BLaER1 treated with 17β-estradiol and CSF1 and Interleukin-3, amounts not matched to agents 10 nM and 100 nM (cell line): ENCODE measurements around the gene LYZL1.
"Not testable (repeated sequence)": the region's sequence is repeated elsewhere in the genome, so short reads cannot be mapped to it uniquely, and the experiment has no call there.

Source experiments
- H3K27ac ChIP-seq, 11 experiments: shearing (Covaris generic); formaldehyde crosslinking; 2 replicates each; pipeline ENCODE4 v1.8.1; 2022
- H3K27me3 ChIP-seq, 11 experiments: shearing (Covaris generic); formaldehyde crosslinking; 2 replicates each; pipeline ENCODE4 v1.8.1; 2022
- H3K36me3 ChIP-seq, 11 experiments: shearing (Covaris generic); formaldehyde crosslinking; 2 replicates each; pipeline ENCODE4 v1.8.1; 2022
- H3K4me1 ChIP-seq, 10 experiments: shearing (Covaris generic); formaldehyde crosslinking; 2 replicates each; pipeline ENCODE4 v1.8.1; 2022
- H3K4me2 ChIP-seq, 11 experiments: shearing (Covaris generic); formaldehyde crosslinking; 2 replicates each; pipeline ENCODE4 v1.8.1; 2022
- H3K4me3 ChIP-seq, 10 experiments: shearing (Covaris generic); formaldehyde crosslinking; 2 replicates each; pipeline ENCODE4 v1.8.1; 2022
- H3K9ac ChIP-seq, 11 experiments: shearing (Covaris generic); formaldehyde crosslinking; 2 replicates each; pipeline ENCODE4 v1.8.1; 2022
- H3K9me3 ChIP-seq, 11 experiments: shearing (Covaris generic); formaldehyde crosslinking; replicated peaks in 1 of 11; 2 replicates each; pipeline ENCODE4 v1.8.1; 2022
- H4K20me1 ChIP-seq, 11 experiments: shearing (Covaris generic); formaldehyde crosslinking; 2 replicates each; pipeline ENCODE4 v1.8.1; 2022
- Cebpa-rat ChIP-seq, 11 experiments: shearing (Covaris generic); IDR thresholded peaks; 2 replicates each; pipeline ENCODE4 v1.8.1; 2022

LYZL1 gene

DNA sequence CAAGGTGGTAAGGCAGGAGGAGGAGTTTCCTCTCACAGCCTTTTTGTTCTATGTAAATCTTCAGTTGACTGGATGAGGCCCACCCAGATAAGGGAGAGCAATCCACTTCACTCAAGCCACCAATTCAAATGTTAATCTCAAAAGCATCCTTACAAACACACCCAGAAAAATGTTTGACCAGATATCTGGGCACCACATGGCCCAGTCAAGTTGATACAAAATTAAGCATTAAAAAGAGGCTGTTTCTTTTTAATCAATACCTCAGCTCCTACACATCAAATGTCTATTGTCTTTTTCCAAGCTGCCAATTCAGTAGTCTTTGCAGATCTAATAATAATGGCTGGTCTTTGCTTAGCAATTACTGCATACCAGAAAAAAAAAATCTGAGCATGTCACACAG lies 18.0 kb upstream of the LYZL1 start:
- H3K4me2 ChIP-seq: no peak overlapping the region
- no peaks in the 10 kb centered on the region for H3K36me3 ChIP-seq
- no peak overlapping the region for H3K4me3 ChIP-seq
- no peak for TF ChIP-seq Cebpa-rat (IDR thresholded peaks at IDR 0.05)
- peaks cover 0 to 2% (median 0%) of the 10 kb centered on the region in 11 experiments; a peak in 1 of 22 replicates for H3K9me3 ChIP-seq
- H3K27me3 ChIP-seq: no peaks in the 10 kb centered on the region
- H4K20me1 ChIP-seq: no peaks in the 10 kb centered on the region
- no peak overlapping the region for H3K9ac ChIP-seq
- H3K4me1 ChIP-seq: no peaks in the 10 kb centered on the region
- H3K27ac ChIP-seq: no peak overlapping the region

DNA sequence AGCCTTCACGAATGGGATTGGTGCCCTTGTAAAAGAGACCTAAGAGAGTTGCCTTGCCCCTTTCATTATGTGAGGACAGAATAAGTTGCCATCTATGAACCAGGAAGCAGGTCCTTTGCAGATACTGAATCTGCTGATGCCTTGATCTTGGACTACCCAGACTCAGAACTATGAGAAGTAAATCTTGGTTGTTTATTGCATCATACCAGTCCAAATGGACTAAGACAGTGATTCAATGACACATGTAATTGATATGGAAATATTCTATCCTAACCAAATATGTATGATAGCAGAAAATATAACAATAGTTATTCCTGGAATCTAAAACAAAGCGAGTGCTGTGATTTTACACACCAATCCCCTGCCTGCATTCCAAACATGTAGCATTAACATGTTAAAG lies 17.0 kb upstream of the LYZL1 start:
- no peaks in the 10 kb centered on the region for H3K27me3 ChIP-seq
- H3K4me2 ChIP-seq: no peak overlapping the region
- no peak for TF ChIP-seq Cebpa-rat (IDR thresholded peaks at IDR 0.05)
- no peak overlapping the region for H3K27ac ChIP-seq
- no peaks in the 10 kb centered on the region for H4K20me1 ChIP-seq
- H3K36me3 ChIP-seq: no peaks in the 10 kb centered on the region
- no peaks in the 10 kb centered on the region for H3K4me1 ChIP-seq
- H3K9me3 ChIP-seq: peaks cover 0 to 2% (median 0%) of the 10 kb centered on the region in 11 experiments; a peak in 1 of 22 replicates
- H3K4me3 ChIP-seq: no peak overlapping the region
- no peak overlapping the region for H3K9ac ChIP-seq

DNA sequence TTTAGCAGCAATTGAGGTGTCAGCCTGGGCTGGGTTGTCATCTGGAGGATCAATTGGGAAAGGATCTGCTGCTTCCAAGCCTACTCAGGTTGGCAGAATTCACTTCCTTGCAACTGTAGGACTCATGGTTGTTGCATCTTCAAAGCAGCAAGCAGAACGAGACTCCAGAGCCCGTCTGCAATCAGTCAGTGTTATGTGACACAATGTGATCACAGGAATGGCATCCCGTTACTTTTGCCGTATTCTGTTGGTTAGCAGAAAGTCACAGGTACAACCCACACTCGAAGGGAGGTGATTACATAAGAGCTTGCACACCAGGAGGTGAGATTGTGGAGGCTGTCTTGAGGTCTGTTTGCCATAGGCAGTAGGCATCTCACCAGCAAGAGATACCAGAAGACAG lies 15.4 kb upstream of the LYZL1 start:
- H3K27me3 ChIP-seq: no peaks in the 10 kb centered on the region
- H3K9ac ChIP-seq: no peak overlapping the region
- H3K27ac ChIP-seq: no peak overlapping the region
- no peaks in the 10 kb centered on the region for H4K20me1 ChIP-seq
- peaks cover 0 to 2% (median 0%) of the 10 kb centered on the region in 11 experiments; a peak in 1 of 22 replicates for H3K9me3 ChIP-seq
- no peak overlapping the region for H3K4me3 ChIP-seq
- no peaks in the 10 kb centered on the region for H3K36me3 ChIP-seq
- no peaks in the 10 kb centered on the region for H3K4me1 ChIP-seq
- TF ChIP-seq Cebpa-rat (IDR thresholded peaks at IDR 0.05): no peak
- H3K4me2 ChIP-seq: no peak overlapping the region

DNA sequence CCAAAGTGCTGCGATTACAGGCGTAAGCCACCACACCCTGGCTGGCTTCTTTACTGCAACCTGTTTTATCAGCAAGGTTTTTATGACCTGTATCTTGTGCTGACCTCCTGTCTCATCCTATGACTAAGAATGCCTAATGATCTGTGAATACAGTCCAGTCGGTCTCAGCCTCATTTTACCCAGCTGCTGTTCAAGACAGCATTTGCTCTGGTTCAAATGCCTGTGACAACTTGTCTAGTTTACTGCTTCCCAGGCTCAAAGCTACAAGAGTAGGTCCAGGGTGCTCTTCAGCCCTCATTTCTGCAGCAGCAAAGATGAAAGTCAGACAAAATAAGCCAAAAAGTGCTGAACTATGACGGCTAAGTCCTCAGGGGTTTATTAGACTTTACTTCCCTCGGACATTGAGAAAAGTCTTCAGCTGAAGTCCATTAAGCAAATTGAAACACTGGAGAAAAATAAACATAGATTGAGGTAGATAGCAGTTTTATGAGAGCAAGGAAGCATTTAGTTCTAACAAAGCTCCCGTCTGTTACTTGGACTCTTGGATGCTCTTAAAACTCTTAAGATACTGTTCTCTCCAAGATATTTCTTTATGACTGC lies 12.5 kb upstream of the LYZL1 start:
- Histone ChIP-seq H3K9me3 (no peaks in the 10 kb centered on the region), H3K36me3 (no peaks in the 10 kb centered on the region), H3K4me2 (no peak overlapping the region), H3K9ac (no peak overlapping the region), H4K20me1 (no peaks in the 10 kb centered on the region), H3K4me1 (no peaks in the 10 kb centered on the region), H3K27ac (no peak overlapping the region), H3K4me3 (no peak overlapping the region), H3K27me3 (no peaks in the 10 kb centered on the region)
- TF ChIP-seq Cebpa-rat (IDR thresholded peaks at IDR 0.05): no peak

DNA sequence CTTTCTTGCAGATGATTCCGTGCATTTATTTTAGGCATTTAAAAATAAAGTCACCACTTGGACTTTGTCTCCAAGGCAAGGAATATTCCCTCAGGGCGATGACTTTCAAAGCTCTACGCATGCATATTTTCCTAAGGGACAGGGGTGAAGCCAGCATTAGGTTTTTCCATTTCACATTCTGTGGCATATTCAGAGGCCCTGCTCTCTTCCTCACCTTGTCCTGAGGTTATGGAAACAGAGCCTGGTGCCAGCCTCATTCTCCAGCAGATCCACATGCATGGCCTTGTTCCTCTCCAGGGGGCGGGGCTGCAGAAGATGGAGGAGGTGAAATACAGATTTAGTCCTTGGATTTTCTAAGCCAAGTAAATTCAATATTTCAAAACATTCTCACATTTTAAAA lies 11.6 kb upstream of the LYZL1 start:
- TF ChIP-seq Cebpa-rat (IDR thresholded peaks at IDR 0.05): no peak
- Histone ChIP-seq H3K27ac (no peak overlapping the region), H3K9ac (no peak overlapping the region), H4K20me1 (no peaks in the 10 kb centered on the region), H3K27me3 (no peaks in the 10 kb centered on the region), H3K4me1 (no peaks in the 10 kb centered on the region), H3K9me3 (no peaks in the 10 kb centered on the region), H3K4me2 (no peak overlapping the region), H3K4me3 (no peak overlapping the region), H3K36me3 (no peaks in the 10 kb centered on the region)

DNA sequence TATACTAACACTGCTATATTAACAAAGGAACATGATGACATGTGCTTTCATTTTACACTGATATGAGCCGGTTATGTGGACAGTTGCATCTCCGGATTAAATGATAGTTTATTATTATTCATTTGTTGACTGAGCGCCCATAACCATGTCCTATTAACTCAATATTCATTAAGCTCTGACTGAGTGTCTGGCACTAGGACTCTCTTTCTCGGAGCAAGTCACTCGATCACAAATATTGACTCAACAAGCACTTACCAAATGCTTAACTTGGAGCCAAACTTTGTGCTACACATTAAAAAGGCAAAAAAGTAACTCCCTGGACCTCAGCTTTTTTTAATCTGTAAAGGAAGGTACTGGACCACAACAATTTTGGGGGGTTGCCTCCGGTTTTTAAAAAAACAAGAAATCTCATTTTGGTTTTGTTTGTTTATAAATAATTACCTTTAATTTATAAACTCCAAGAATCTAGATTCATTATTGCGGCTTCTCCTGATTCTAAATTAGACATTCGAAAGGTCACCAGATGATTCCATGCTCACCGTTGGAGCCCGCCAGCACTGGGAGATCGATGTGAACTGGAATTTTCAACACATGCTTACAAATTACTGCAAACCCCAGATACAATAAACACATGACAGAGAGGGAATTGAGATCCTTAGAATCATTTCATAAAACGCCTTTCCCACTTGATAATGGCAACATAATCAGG lies 8.9 kb upstream of the LYZL1 start:
- Histone ChIP-seq H3K4me2 (no peak overlapping the region), H4K20me1 (no peaks in the 10 kb centered on the region), H3K4me1 (no peaks in the 10 kb centered on the region; a peak in 1 of 20 replicates), H3K27me3 (no peaks in the 10 kb centered on the region), H3K9me3 (no peaks in the 10 kb centered on the region), H3K9ac (no peak overlapping the region), H3K36me3 (no peaks in the 10 kb centered on the region), H3K27ac (no peak overlapping the region), H3K4me3 (no peak overlapping the region)
- TF ChIP-seq Cebpa-rat (IDR thresholded peaks at IDR 0.05): no peak

DNA sequence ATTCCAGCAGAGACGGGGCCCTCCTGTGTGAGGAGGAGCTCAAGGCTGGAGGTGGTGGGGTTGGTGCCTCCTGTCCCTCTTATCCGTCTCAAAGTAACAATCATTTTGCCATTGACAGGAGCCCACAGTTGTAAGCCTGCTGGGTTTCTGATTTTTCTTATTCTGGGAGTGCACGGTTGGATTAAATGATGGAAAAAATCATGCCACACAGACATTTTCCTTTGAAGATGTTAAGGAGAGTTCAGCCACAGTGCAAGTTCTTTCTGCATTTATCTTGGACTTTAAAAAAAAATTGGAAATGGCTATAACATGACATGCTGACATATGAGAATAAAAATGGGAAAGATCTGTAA lies 8.4 kb upstream of the LYZL1 start:
- Histone ChIP-seq H3K9ac (no peak overlapping the region), H3K4me2 (no peak overlapping the region), H4K20me1 (no peaks in the 10 kb centered on the region), H3K9me3 (no peaks in the 10 kb centered on the region), H3K27me3 (no peaks in the 10 kb centered on the region), H3K36me3 (no peaks in the 10 kb centered on the region), H3K4me1 (no peaks in the 10 kb centered on the region; a peak in 1 of 20 replicates), H3K4me3 (no peak overlapping the region), H3K27ac (no peak overlapping the region)
- no peak for TF ChIP-seq Cebpa-rat (IDR thresholded peaks at IDR 0.05)

DNA sequence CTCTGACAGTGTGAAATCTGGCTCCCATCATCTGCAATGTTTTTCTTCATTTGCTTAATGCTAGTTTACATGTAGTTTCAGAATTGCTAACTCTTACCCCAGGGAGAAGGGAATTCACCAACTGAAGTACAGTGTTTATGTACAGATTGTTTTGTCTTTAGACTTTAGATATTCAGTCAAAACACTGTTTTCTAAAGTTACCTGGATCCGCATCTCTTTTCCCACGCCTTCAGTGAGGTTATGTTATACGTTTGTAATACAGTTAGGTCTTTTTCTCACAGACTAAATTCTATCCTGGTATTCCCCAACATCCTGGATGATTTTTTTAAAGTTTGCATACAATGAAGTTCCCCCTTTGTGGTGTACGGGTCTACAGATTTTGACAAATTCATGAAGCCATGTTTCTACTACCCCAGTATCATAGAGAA lies 3.2 kb upstream of the LYZL1 start:
- no peak overlapping the region for H3K27ac ChIP-seq
- no peaks in the 10 kb centered on the region for H3K27me3 ChIP-seq
- H3K36me3 ChIP-seq: no peaks in the 10 kb centered on the region
- H3K9ac ChIP-seq: no peak overlapping the region
- no peaks in the 10 kb centered on the region; a peak in 1 of 20 replicates for H3K4me1 ChIP-seq
- H3K4me2 ChIP-seq: no peak overlapping the region
- TF ChIP-seq Cebpa-rat (IDR thresholded peaks at IDR 0.05): no peak
- no peaks in the 10 kb centered on the region for H3K9me3 ChIP-seq
- H4K20me1 ChIP-seq: no peaks in the 10 kb centered on the region
- no peak overlapping the region for H3K4me3 ChIP-seq

DNA sequence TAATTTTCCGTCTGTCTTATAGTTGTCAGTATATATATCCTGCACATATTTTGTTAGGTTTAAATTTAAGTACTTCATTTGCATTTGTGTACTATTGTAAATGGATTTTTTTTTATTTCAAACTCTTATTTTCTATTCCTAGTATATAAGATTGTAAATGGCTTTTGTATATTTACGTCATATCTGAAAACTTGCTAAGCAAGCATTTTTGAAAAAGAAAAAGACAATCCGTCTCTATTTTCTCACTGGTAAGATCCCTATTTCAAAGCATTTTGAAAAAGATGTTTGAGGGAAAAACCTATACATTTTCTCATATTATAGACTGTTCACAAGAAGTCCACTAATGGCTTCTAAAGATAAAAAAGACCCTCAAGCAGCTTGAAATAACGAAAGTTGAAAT lies 1.2 kb upstream of the LYZL1 start:
- H3K27me3 ChIP-seq: no peaks in the 10 kb centered on the region
- H3K27ac ChIP-seq: no peak overlapping the region
- no peak overlapping the region for H3K4me3 ChIP-seq
- no peak for TF ChIP-seq Cebpa-rat (IDR thresholded peaks at IDR 0.05)
- no peaks in the 10 kb centered on the region for H4K20me1 ChIP-seq
- H3K9me3 ChIP-seq: no peaks in the 10 kb centered on the region
- no peak overlapping the region for H3K9ac ChIP-seq
- H3K4me1 ChIP-seq: no peaks in the 10 kb centered on the region; a peak in 1 of 20 replicates
- no peak overlapping the region for H3K4me2 ChIP-seq
- no peaks in the 10 kb centered on the region for H3K36me3 ChIP-seq

DNA sequence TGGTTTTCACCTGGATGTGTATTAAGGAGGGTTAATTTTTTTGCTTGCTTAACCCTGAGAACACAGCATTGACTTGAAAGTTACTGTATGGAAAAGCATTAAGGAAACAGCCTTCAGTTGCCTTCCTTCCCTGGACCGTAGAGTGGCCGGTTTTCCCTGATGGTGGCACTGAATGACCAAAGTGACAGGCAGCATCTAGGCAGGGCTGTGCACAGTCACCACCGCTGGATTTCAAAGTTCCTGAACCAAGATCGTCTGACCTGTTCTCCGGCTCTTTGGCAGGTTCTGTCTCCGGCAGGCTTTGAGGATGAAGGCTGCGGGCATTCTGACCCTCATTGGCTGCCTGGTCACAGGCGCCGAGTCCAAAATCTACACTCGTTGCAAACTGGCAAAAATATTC lies 2.7 kb downstream of the LYZL1 start:
- not testable (repeated sequence) for H3K9ac ChIP-seq, H3K4me2 ChIP-seq, H3K36me3 ChIP-seq, H4K20me1 ChIP-seq, H3K27me3 ChIP-seq, H3K4me3 ChIP-seq, H3K4me1 ChIP-seq, H3K27ac ChIP-seq
- peaks cover 3 to 15% (median 10%) of the 10 kb centered on the region in 11 experiments; a peak in 13 of 22 replicates for H3K9me3 ChIP-seq

DNA sequence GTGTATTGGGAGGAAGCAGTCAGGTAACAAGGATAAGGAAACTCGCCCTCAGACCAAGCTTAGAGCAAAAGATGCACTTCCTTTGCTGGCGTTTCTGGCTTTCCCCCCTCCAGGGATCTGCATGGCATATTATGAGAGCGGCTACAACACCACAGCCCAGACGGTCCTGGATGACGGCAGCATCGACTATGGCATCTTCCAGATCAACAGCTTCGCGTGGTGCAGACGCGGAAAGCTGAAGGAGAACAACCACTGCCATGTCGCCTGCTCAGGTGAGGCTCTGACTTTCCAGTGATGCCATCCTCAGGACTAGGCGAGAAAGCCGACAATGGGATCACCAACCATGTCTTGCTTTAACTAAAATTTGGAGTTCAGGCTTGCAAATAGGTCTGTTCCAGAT lies 3.5 kb downstream of the LYZL1 start:
- not testable (repeated sequence) for H3K27me3 ChIP-seq, H4K20me1 ChIP-seq, H3K4me3 ChIP-seq, H3K4me1 ChIP-seq, H3K9ac ChIP-seq, H3K27ac ChIP-seq, H3K4me2 ChIP-seq, H3K36me3 ChIP-seq
- H3K9me3 ChIP-seq: peaks cover 10 to 23% (median 17%) of the 10 kb centered on the region in 11 experiments
